A549 (cell line): ENCODE results near the gene FSTL4. TPM values are rescaled to one million over a fixed set of nuclear protein-coding genes. Genes with fewer than 3 reads are reported as not detected.

ENCODE experiments used
- ATAC-seq, 2 experiments: fragments of 200-7000 bp in 1 of 2; fragments of >200 bp in 1 of 2; cut with Nextera tagmentation in 1 of 2; cut with Tn5 transposase in 1 of 2; 3 replicates each; pipeline versions ENCODE4 v1.8.0 to v1.9.1; 2018 to 2020; ENCODE audit warnings: mild to moderate bottlenecking in 1 of 2, moderate library complexity in 1 of 2
- CTCF ChIA-PET: fragments of 300-600 bp; sonication (Branson Sonifier 250); formaldehyde crosslinking; extraction: SDS; loops from one replicate; lab custom pipeline; 2021; ENCODE audit warnings: antibody characterized with exemption, inconsistent platforms; lab: Yijun Ruan, JAX
- POLR2A ChIA-PET: fragments of 350-600 bp; formaldehyde crosslinking; extraction: SDS; loops from one replicate; lab custom pipeline; 2021; ENCODE audit warnings: antibody characterized with exemption, inconsistent platforms; lab: Yijun Ruan, JAX
- DNase-seq, 2 experiments: peaks; one replicate each; pipeline versions ENCODE4 v3.0.0 to v3.0.0-alpha.2; 2011 to 2016; ENCODE audit warnings: low read depth in 1 of 2, low spot score in 1 of 2
- FAIRE-seq: peaks from 2 replicates; lab custom pipeline; 2011; peaks lifted over from hg19 to GRCh38; lab: Jason Lieb, UNC
- H3K27ac ChIP-seq, 2 experiments: fragments of >200 bp; sonication (Bioruptor Twin); formaldehyde crosslinking; 3 replicates each; pipeline ENCODE4 v1.5.1; 2016 to 2017
- H3K4me1 ChIP-seq: fragments of >200 bp; sonication (Bioruptor Twin); formaldehyde crosslinking; 3 replicates; pipeline ENCODE4 v1.6.1; 2016
- H3K4me2 ChIP-seq: fragments of >200 bp; sonication (Bioruptor Twin); formaldehyde crosslinking; 3 replicates; pipeline ENCODE4 v1.6.1; 2016
- H3K4me3 ChIP-seq: fragments of >200 bp; sonication (Bioruptor Twin); formaldehyde crosslinking; 3 replicates; pipeline ENCODE4 v1.5.1; 2016
- H3K9me3 ChIP-seq: fragments of >200 bp; sonication (Bioruptor Twin); formaldehyde crosslinking; 3 replicates; pipeline ENCODE4 v1.6.1; 2016
- CTCF ChIP-seq: fragments of >200 bp; sonication (Bioruptor Twin); formaldehyde crosslinking; IDR thresholded peaks from 3 replicates; pipeline ENCODE4 v1.5.1; 2016
- EHF ChIP-seq: fragments of 250-450 bp; sonication (Bioruptor Pico); IDR thresholded peaks from 2 replicates; pipeline ENCODE4 v1.5.0; 2020; ENCODE audit warnings: mild to moderate bottlenecking
- FOSB ChIP-seq: fragments of 250-450 bp; sonication (Bioruptor Pico); IDR thresholded peaks from 2 replicates; pipeline ENCODE4 v1.5.0; 2020; ENCODE audit warnings: mild to moderate bottlenecking, moderate library complexity
- HDAC2 ChIP-seq: fragments of 200-600 bp; sonication (generic); IDR thresholded peaks from 2 replicates; pipeline ENCODE4 v1.6.1; 2016
- HEYL ChIP-seq: fragments of 250-450 bp; sonication (Bioruptor Pico); IDR thresholded peaks from 2 replicates; pipeline ENCODE4 v1.8.0; 2021; ENCODE audit warnings: mild to moderate bottlenecking, moderate library complexity
- KDM1A ChIP-seq: fragments of 200-600 bp; sonication (generic); IDR thresholded peaks from 2 replicates; pipeline ENCODE4 v1.6.1; 2016; ENCODE audit warnings: low read depth, mild to moderate bottlenecking
- NPAS2 ChIP-seq: fragments of 250-450 bp; sonication (Bioruptor Pico); IDR thresholded peaks from 2 replicates; pipeline ENCODE4 v1.8.0; 2022; ENCODE audit warnings: mild to moderate bottlenecking, moderate library complexity, borderline replicate concordance
- PHF8 ChIP-seq: fragments of 200-600 bp; sonication (generic); IDR thresholded peaks from 2 replicates; pipeline ENCODE4 v1.6.1; 2016; ENCODE audit warnings: low read depth, mild to moderate bottlenecking, antibody characterized with exemption, moderate library complexity, borderline replicate concordance
- POLR2A ChIP-seq: IDR thresholded peaks from 2 replicates; pipeline ENCODE4 v1.6.1; 2012; ENCODE audit warnings: mild to moderate bottlenecking, low read length
- POLR2AphosphoS2 ChIP-seq: conservative IDR thresholded peaks from 2 replicates; pipeline ENCODE4 v1.6.1; 2012; ENCODE audit warnings: low read length, improper control_type of control experiment, inconsistent platforms
- RAD21 ChIP-seq, 2 experiments: fragments of >200 bp in 1 of 2; sonication (Bioruptor Twin) in 1 of 2; formaldehyde crosslinking in 1 of 2; IDR thresholded peaks in 1 of 2; conservative IDR thresholded peaks in 1 of 2; 2 replicates in 1 of 2; 3 replicates in 1 of 2; pipeline ENCODE4 v1.6.1; 2012 to 2018; ENCODE audit warnings: inconsistent platforms in 1 of 2
- RFX5 ChIP-seq: fragments of 450-650 bp; IDR thresholded peaks from 2 replicates; pipeline ENCODE4 v1.7.1; 2014; ENCODE audit warnings: antibody characterized with exemption, mild to moderate bottlenecking, moderate library complexity
- TP53 ChIP-seq: fragments of 250-450 bp; sonication (Bioruptor Pico); IDR thresholded peaks from 2 replicates; pipeline ENCODE4 v1.5.0; 2021; ENCODE audit warnings: mild to moderate bottlenecking, moderate library complexity
- ZNF302 ChIP-seq: fragments of 250-450 bp; sonication (Bioruptor Pico); IDR thresholded peaks from 2 replicates; pipeline ENCODE4 v1.9.0; 2021; ENCODE audit warnings: inconsistent platforms, mild to moderate bottlenecking, moderate library complexity
- WGBS: methylation state at CpG from one replicate; pipeline ENCODE4 v1.1.6; 2017; ENCODE audit errors: missing lambda C conversion rate; 5-methylcytosine and 5-hydroxymethylcytosine counted together
- polyA plus RNA-seq, 4 experiments: library from polyadenylated mRNA; depleted of rRNA in 3 of 4; stranded (reverse); fragments of >200 nt; fragmentation: RNase III in 1 of 4; extraction: RNeasy Plus Mini Kit Qiagen cat#74134 plus additional on column Dnase treatment in 1 of 4; gene quantifications; 2 replicates in 3 of 4; 3 replicates in 1 of 4; pipeline ENCODE4 v1.2.3, GENCODE V29; 2011 to 2017
- TF ChIP-seq, protein P1 (sequence below): fragments of >200 bp; sonication (Bioruptor Twin); formaldehyde crosslinking; IDR thresholded peaks from 3 replicates; pipeline ENCODE4 v1.6.1; 2016
- TF ChIP-seq, protein P2 (sequence below): fragments of 450-650 bp; IDR thresholded peaks from 2 replicates; pipeline ENCODE4 v1.6.1; 2014; ENCODE audit warnings: antibody characterized with exemption
- TF ChIP-seq, protein P3 (sequence below): fragments of >200 bp; sonication (Bioruptor Twin); formaldehyde crosslinking; IDR thresholded peaks from 2 replicates; pipeline ENCODE4 v1.6.1; 2016

FSTL4 gene
- polyA plus RNA-seq, 2 of the 4 experiments (the other 2 are of a cell fraction): 1.6 to 1.8 TPM

GRCh38 chr5:133364936-133365707 lies 247.2 kb downstream of the FSTL4 start:
- Histone ChIP-seq H3K4me3 (no peak overlapping the region), H3K4me2 (no peak overlapping the region), H3K9me3 (no peaks in the 10 kb centered on the region), H3K4me1 (no peaks in the 10 kb centered on the region), H3K27ac (no peak overlapping the region)
- POLR2A ChIA-PET: no interaction called here
- no peak for DNase-seq
- CTCF ChIA-PET: interaction anchor here (0.9 to 1.8 kb wide), 3 partner anchors 9 to 58 kb away, joined by 3 to 5 read pairs (median 3); no protein-coding TSS in a partner anchor
- FAIRE-seq: no peak
- ATAC-seq: no peak
- peak; percentile 34 to 53; a peak in 3 of 5 replicates for TF ChIP-seq RAD21 (conservative IDR thresholded peaks at IDR 0.05 in 1 of 2, IDR thresholded peaks at IDR 0.05 in 1 of 2)
- peak; percentile 23; the same call in 1 of the 3 replicates for TF ChIP-seq CTCF
- TF ChIP-seq HEYL (CRISPR knock-in tag): no peak
- 76% methylated on average over 12 of the region's 12 CpGs for WGBS

DNA sequence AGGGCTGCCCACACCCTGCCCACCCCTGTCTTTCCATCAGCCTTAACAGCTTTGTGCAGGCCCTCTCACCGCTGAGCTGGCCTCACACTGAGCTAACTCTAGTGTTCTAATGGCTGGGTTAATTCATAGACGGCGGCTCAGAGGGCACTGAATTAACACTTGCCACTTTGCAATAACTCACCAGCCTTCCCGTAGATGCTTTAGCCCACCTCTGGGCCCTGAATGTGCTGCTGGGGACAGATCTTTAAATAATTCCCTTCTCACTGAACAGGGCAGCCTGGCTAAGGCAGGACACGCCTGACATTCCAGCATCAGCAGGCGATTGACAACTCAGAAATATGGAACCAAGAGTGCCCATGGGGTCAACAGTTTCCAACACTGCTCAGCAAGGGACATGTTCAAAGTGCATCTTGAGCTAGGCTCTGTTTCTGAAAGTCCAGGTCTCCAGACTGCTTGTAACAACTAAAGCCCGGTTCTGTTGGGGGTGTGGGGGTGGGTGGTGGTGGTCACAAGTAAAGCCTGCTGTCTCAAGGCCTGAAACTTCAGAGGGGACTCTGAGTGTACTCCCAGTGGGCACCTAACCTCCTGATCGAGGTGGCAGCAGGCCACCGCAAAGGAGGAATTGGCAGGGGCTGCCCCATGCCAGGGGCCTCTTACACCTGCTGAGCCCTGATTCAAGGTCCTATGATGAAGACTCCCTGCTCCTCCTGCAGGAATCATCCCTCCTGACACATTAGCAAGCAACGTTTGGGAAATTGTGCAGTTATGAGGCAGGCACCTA lies 248.3 kb downstream of the FSTL4 start:
- DNase-seq: no peak
- FAIRE-seq: no peak
- Histone ChIP-seq H3K9me3 (no peaks in the 10 kb centered on the region), H3K27ac (no peak overlapping the region), H3K4me2 (no peak overlapping the region), H3K4me1 (no peaks in the 10 kb centered on the region), H3K4me3 (no peak overlapping the region)
- CTCF ChIA-PET: interaction anchor here (0.9 to 1.8 kb wide), 2 partner anchors 10 to 57 kb away, joined by 3 to 5 read pairs; no protein-coding TSS in a partner anchor
- no peak for TF ChIP-seq ZNF302 (CRISPR knock-in tag)
- TF ChIP-seq PHF8: no peak
- no peak for TF ChIP-seq NPAS2
- no peak for TF ChIP-seq RFX5
- TF ChIP-seq KDM1A: no peak
- no peak for TF ChIP-seq POLR2AphosphoS2
- 71% methylated on average over 8 of the region's 10 CpGs for WGBS
- POLR2A ChIA-PET: no interaction called here
- ATAC-seq: no peak

- no peak overlapping the region for H3K4me2 ChIP-seq
- H3K4me3 ChIP-seq: no peak overlapping the region
- ATAC-seq (no peak), DNase-seq (no peak), FAIRE-seq (no peak)
- TF ChIP-seq HDAC2 (no peak), PHF8 (no peak), EHF (CRISPR knock-in tag) (no peak), KDM1A (no peak)
- TF ChIP-seq, protein P1, sequence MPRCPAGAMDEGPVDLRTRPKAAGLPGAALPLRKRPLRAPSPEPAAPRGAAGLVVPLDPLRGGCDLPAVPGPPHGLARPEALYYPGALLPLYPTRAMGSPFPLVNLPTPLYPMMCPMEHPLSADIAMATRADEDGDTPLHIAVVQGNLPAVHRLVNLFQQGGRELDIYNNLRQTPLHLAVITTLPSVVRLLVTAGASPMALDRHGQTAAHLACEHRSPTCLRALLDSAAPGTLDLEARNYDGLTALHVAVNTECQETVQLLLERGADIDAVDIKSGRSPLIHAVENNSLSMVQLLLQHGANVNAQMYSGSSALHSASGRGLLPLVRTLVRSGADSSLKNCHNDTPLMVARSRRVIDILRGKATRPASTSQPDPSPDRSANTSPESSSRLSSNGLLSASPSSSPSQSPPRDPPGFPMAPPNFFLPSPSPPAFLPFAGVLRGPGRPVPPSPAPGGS: no peak
- 86% methylated on average over 7 of the region's 7 CpGs for WGBS
- H3K9me3 ChIP-seq: no peaks in the 10 kb centered on the region
- no peak overlapping the region for H3K27ac ChIP-seq
- POLR2A ChIA-PET: no interaction called here
- no peaks in the 10 kb centered on the region for H3K4me1 ChIP-seq
- CTCF ChIA-PET: no interaction called here
Measured at GRCh38 chr5:133362438-133362837, 249.9 kb downstream of the FSTL4 start.

DNA sequence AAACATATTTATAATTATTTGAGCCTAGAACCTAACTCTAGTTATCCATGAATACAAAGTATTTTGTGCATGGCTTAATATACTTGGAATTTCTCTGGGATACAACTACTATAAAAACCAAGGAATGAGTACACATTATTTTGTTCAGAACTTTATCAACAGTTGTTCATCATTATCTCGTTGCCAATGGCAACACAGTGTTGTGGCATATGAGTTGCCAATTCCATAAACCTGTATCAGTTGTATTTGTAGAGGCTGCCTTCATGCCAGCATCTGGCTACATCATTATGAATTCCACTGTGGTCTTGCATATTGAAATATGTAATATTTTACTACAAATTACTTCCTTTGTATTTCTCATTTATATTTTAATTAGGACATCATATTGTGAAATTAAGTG lies 250.4 kb downstream of the FSTL4 start:
- Histone ChIP-seq H3K4me1 (no peaks in the 10 kb centered on the region), H3K4me2 (no peak overlapping the region), H3K9me3 (no peaks in the 10 kb centered on the region), H3K4me3 (no peak overlapping the region), H3K27ac (no peak overlapping the region)
- POLR2A ChIA-PET: no interaction called here
- DNase-seq (no peak), ATAC-seq (no peak), FAIRE-seq (no peak)
- TF ChIP-seq EHF (CRISPR knock-in tag): no peak
- no peak for TF ChIP-seq FOSB (CRISPR knock-in tag)
- TF ChIP-seq, protein P2, sequence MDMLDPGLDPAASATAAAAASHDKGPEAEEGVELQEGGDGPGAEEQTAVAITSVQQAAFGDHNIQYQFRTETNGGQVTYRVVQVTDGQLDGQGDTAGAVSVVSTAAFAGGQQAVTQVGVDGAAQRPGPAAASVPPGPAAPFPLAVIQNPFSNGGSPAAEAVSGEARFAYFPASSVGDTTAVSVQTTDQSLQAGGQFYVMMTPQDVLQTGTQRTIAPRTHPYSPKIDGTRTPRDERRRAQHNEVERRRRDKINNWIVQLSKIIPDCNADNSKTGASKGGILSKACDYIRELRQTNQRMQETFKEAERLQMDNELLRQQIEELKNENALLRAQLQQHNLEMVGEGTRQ: no peak
- TF ChIP-seq, protein P3, sequence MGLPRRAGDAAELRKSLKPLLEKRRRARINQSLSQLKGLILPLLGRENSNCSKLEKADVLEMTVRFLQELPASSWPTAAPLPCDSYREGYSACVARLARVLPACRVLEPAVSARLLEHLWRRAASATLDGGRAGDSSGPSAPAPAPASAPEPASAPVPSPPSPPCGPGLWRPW: no peak
- no peak for TF ChIP-seq POLR2A
- TF ChIP-seq HDAC2: no peak
- no peak for TF ChIP-seq NPAS2
- no peak for TF ChIP-seq POLR2AphosphoS2
- TF ChIP-seq TP53 (CRISPR knock-in tag): no peak
- WGBS: 3% methylated on average over 1 of the region's 1 CpG
- CTCF ChIA-PET: no interaction called here
